ENCODE results near the gene EDN3. TPM values are rescaled to one million over a fixed set of nuclear protein-coding genes. Genes with fewer than 3 reads are reported as not detected.
"Not testable (repeated sequence)": the region's sequence is repeated elsewhere in the genome, so short reads cannot be mapped to it uniquely, and the experiment has no call there.

Gene EDN3
- total RNA-seq, 1 donor = not detected

- TF ChIP-seq, protein P1, sequence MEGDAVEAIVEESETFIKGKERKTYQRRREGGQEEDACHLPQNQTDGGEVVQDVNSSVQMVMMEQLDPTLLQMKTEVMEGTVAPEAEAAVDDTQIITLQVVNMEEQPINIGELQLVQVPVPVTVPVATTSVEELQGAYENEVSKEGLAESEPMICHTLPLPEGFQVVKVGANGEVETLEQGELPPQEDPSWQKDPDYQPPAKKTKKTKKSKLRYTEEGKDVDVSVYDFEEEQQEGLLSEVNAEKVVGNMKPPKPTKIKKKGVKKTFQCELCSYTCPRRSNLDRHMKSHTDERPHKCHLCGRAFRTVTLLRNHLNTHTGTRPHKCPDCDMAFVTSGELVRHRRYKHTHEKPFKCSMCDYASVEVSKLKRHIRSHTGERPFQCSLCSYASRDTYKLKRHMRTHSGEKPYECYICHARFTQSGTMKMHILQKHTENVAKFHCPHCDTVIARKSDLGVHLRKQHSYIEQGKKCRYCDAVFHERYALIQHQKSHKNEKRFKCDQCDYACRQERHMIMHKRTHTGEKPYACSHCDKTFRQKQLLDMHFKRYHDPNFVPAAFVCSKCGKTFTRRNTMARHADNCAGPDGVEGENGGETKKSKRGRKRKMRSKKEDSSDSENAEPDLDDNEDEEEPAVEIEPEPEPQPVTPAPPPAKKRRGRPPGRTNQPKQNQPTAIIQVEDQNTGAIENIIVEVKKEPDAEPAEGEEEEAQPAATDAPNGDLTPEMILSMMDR (IDR thresholded peaks at IDR 0.05; ENCODE audit: insufficient read depth, low read depth, low read length) = no peak
- no peak overlapping the region for H3K4me3 ChIP-seq (ENCODE audit: low read depth, low read length)
Measured at GRCh38 chr20:59333260-59333845, 32.9 kb downstream of the EDN3 start.

GRCh38 chr20:59333951-59334350 is 33.5 kb downstream of the EDN3 start:
- H3K4me3 ChIP-seq (ENCODE audit: low read depth, low read length) = no peak overlapping the region
- DNase-seq (ENCODE audit: low read depth) = no peak
- TF ChIP-seq, protein P1 (IDR thresholded peaks at IDR 0.05; ENCODE audit: insufficient read depth, low read depth, low read length) = no peak

More at GRCh38 chr20:59333260-59333845, 32.9 kb downstream of the EDN3 start:
- DNase-seq (ENCODE audit: low read depth) = no peak

DNA sequence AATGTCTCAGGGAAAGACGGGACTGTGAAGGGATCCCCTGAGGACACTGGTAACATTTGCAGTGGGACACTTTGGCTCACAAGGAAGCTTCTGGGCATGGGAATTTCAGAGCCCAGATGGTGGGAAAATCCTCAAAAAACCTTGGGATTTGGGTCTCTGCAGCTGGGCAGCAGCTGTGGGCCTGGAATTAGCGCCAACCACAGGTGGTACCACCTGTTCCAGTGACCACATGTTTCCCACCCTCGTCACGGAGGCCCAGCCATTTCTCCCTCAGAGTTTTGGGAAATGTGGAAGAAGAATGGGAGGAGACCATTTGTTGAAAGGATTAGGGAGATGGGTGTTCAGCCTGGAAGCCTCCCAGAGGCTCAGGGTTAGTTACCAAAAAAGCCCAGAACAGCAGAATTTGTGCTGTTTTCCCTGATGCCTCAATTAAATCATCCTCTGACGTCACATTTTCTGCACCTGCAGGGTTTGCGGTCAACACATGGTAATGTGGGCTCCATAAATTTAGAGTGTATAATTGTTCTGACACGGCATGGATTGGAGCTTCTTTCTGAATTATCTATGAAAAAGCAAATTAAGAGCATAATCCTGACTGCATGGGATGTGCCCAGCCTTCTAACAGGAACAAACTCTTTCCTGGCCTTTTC is 34.4 kb downstream of the EDN3 start:
- H3K4me3 ChIP-seq (ENCODE audit: low read depth, low read length) = no peak overlapping the region
- TF ChIP-seq, protein P1 (IDR thresholded peaks at IDR 0.05; ENCODE audit: insufficient read depth, low read depth, low read length) = no peak
- no peak for DNase-seq (ENCODE audit: low read depth)

DNA sequence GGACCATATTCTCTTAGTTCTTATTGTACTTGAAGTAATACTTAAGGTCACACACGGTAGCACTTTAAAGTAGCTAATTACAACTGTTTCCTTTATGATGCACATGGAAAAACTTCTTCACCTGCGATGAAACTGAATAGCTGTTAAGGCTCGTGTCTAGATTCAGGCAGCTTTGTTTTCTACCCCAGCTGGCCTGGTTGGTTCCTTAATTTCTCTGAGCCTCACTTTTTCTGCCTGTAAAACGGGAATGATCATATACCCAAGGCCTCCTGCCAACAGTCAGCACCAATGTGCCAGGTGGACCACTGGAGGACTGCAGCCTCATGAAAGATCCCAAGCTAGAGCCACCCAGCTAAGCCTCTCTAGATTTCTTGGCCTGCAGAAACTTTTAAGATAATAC is 35.0 kb downstream of the EDN3 start:
- DNase-seq (ENCODE audit: low read depth) = no peak
- H3K4me3 ChIP-seq (ENCODE audit: low read depth, low read length) = no peak overlapping the region
- TF ChIP-seq, protein P1 (IDR thresholded peaks at IDR 0.05; ENCODE audit: insufficient read depth, low read depth, low read length) = no peak

GRCh38 chr20:59336540-59336939 is 36.1 kb downstream of the EDN3 start:
- DNase-seq (ENCODE audit: low read depth) = no peak
- H3K4me3 ChIP-seq (ENCODE audit: low read depth, low read length) = no peak overlapping the region
- TF ChIP-seq, protein P1 (IDR thresholded peaks at IDR 0.05; ENCODE audit: insufficient read depth, low read depth, low read length) = no peak

DNA sequence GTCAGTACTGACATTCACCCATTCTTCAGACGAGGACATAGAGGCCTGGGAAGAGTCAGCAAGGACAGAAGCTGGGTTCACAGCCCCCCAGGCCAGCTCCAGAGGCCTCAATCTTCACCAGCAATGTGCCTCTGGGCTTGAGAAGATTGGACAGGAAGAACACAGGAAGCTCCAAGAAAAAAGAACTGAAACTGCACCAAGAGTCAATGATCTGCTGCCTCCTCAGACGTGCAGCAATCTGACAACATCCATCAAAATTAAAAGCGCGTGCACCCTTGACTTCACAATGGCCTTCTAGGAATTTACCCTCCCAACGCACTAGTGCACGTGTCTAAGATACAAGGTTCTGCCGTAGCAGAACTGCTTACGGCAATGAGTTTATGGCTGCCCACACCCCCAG is 38.0 kb downstream of the EDN3 start:
- H3K4me3 ChIP-seq (ENCODE audit: low read depth, low read length); DNase-seq (ENCODE audit: low read depth): not testable (repeated sequence)

- no peak for DNase-seq (ENCODE audit: low read depth)
- TF ChIP-seq, protein P1 (IDR thresholded peaks at IDR 0.05; ENCODE audit: insufficient read depth, low read depth, low read length) = no peak
- no peak overlapping the region for H3K4me3 ChIP-seq (ENCODE audit: low read depth, low read length)
Measured at GRCh38 chr20:59340201-59340885, 39.9 kb downstream of the EDN3 start.

DNA sequence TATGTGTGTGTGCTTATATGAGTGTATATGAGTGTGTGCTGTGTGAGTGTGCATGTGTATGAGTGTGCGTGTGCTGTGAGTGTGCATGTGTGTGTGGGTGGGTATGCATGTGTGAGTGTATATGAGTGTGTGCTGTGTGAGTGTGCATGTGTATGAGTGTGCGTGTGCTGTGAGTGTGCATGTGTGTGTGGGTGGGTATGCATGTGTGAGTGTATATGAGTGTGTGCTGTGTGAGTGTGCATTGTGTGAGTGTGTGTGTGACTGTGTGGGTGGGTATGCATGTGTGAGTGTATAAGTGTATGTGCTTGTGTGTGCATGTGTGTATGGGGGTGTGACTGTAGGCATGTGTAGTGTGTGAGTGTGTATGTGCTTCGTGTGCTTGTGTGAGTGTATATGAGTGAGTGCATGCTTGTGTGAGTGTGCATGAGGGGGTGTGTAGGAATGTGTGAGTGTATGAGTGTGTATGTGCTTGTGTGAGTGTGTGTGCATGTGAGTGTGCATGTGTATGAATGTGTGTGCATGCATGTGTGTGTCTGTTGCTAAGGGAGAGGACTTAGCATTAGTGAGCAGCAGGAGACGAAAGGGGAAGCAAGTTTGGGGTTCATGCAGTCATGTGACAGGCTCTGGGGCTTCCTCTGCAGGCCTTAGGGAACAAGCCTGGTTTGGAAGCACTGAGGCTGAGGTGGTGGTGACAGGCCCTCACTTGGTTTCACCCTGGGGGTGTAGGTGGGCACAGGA is 41.0 kb downstream of the EDN3 start:
- DNase-seq (ENCODE audit: low read depth); H3K4me3 ChIP-seq (ENCODE audit: low read depth, low read length): not testable (repeated sequence)
